Adrenal gland (tissue), 12 donors: ENCODE measurements around the gene GMDS. TPM values are rescaled to one million over a fixed set of nuclear protein-coding genes. Genes with fewer than 3 reads are reported as not detected.

Experiments used
- DNase-seq, 7 donors: peaks; one replicate each; pipeline ENCODE4 v3.0.0-alpha.2; 2019 to 2020
- H3K27ac ChIP-seq, 5 donors: fragments of 200-600 bp; sonication (generic) in 4 of 5; 1 replicate in 3 of 5; 2 replicates in 2 of 5; pipeline versions ENCODE4 v1.5.1 to v1.8.0; 2016 to 2020; ENCODE audit warnings: mild to moderate bottlenecking in 1 of 5
- H3K27me3 ChIP-seq: fragments of 200-600 bp; 2 replicates; pipeline ENCODE4 v1.8.0; 2021
- H3K36me3 ChIP-seq, 2 donors: fragments of 200-600 bp; replicated peaks in 1 of 2; 1 replicate in 1 of 2; 2 replicates in 1 of 2; pipeline versions ENCODE4 v1.5.1 to v1.8.0; 2018 to 2022
- H3K4me1 ChIP-seq, 2 donors: fragments of 200-600 bp; replicated peaks in 1 of 2; 1 replicate in 1 of 2; 2 replicates in 1 of 2; pipeline versions ENCODE4 v1.5.1 to v1.8.0; 2018 to 2021
- H3K4me3 ChIP-seq, 4 donors: fragments of 200-600 bp; sonication (generic) in 3 of 4; one replicate each; pipeline ENCODE4 v1.5.1; 2016 to 2018
- H3K9me3 ChIP-seq, 3 donors: fragments of 200-600 bp; sonication (generic) in 1 of 3; replicated peaks in 1 of 3; 1 replicate in 2 of 3; 2 replicates in 1 of 3; pipeline versions ENCODE4 v1.5.1 to v1.8.0; 2016 to 2021
- CTCF ChIP-seq, 6 experiments: fragments of 450-650 bp in 4 of 6; fragments of 200-600 bp in 2 of 6; sonication (generic) in 1 of 6; IDR thresholded peaks; 1 replicate in 5 of 6; 2 replicates in 1 of 6; pipeline versions ENCODE4 v1.5.1 to v1.8.0; 2016 to 2021; ENCODE audit warnings: antibody characterized with exemption in 6 of 6, mild to moderate bottlenecking in 2 of 6, moderate library complexity in 1 of 6
- POLR2A ChIP-seq, 2 donors: fragments of 450-650 bp; IDR thresholded peaks; one replicate each; pipeline ENCODE4 v1.6.1; 2017; ENCODE audit warnings: antibody characterized with exemption in 2 of 2, mild to moderate bottlenecking in 2 of 2, moderate library complexity in 1 of 2
- WGBS, 4 donors: extraction: QIAGEN DNeasy Blood & Tissue Kit in 2 of 4; methylation state at CpG; one replicate each; pipeline versions ENCODE4 v1.1.5 to v1.1.7; 2013 to 2017; 5-methylcytosine and 5-hydroxymethylcytosine counted together
- intact Hi-C, 2 donors: fragments of 100-400 bp; cut with DNase I; formaldehyde crosslinking; loops; one replicate each; pipeline versions ENCODE4 v1.14.1 to v1.15.0; 2022 to 2023
- polyA plus RNA-seq, 3 donors: library from polyadenylated mRNA; stranded (reverse); fragments of 200-250 nt in 2 of 3; fragments of 350-450 nt in 1 of 3; fragmentation: Illumina TruSeq in 1 of 3; extraction: RNeasy Lipid Tissue Mini Kit (QIAGEN cat#74804) in 1 of 3; gene quantifications; one replicate each; pipeline ENCODE4 v1.2.3, GENCODE V29; 2013 to 2014
- total RNA-seq, 9 donors: library from RNA; depleted of rRNA in 4 of 9; stranded (reverse); fragments of >200 nt in 4 of 9; fragments of 120-200 nt in 1 of 9; fragmentation: NEBNext Ultra II Directional in 1 of 9; extraction: Animal tissue kit (Norgen Biotek cat#: 25700) in 1 of 9; gene quantifications; one replicate each; pipeline versions ENCODE4 v1.1.0 to v1.2.4, GENCODE V29; 2013 to 2023
- donor health status: healthy with polysubstance abuse.
- donor health status: Bipolar disorder and iron deficiency.
- donor health status: DM: yes; HTN: yes; CAD: no.
- donor health status: DM: no; HTN: no; CAD: no.
- donor health status: DM: no; HTN: no; CAD: no.
- donor health status: DM: yes; HTN: yes; CAD: no.

Gene GMDS
- total and polyA plus RNA-seq, 12 donors: 8.5 to 39.2 (median 15.2) TPM

- Histone ChIP-seq H3K27ac (no peak overlapping the region), H3K27me3 (no peaks in the 10 kb centered on the region), H3K4me1 (no peaks in the 10 kb centered on the region), H3K4me3 (no peak overlapping the region), H3K9me3 (no peaks in the 10 kb centered on the region), H3K36me3 (no peaks in the 10 kb centered on the region)
- TF ChIP-seq CTCF (IDR thresholded peaks at IDR 0.05) (no peak), POLR2A (IDR thresholded peaks at IDR 0.05) (no peak)
- DNase-seq: no peak
- intact Hi-C loops: no loop called here
These were observed 76.9 kb downstream of the GMDS start for GRCh38 chr6:2168480-2168879.

- H3K36me3 ChIP-seq: no peaks in the 10 kb centered on the region
- H3K4me1 ChIP-seq: no peaks in the 10 kb centered on the region
- 25 to 37% (median 33%) methylated on average over 1 of the region's 1 CpG for WGBS, 4 donors
- intact Hi-C loops: no loop called here
- no peaks in the 10 kb centered on the region for H3K27me3 ChIP-seq
- no peaks in the 10 kb centered on the region for H3K9me3 ChIP-seq
- no peak overlapping the region for H3K4me3 ChIP-seq
- no peak overlapping the region for H3K27ac ChIP-seq
- no peak for TF ChIP-seq CTCF (IDR thresholded peaks at IDR 0.05)
- DNase-seq: no peak
These were observed 78.7 kb downstream of the GMDS start for GRCh38 chr6:2166717-2167116.

- no peak for DNase-seq
- WGBS, 4 donors: 97 to 100% (median 100%) methylated on average over 1 of the region's 1 CpG
- H3K36me3 ChIP-seq: no peaks in the 10 kb centered on the region
- intact Hi-C loops: no loop called here
- no peaks in the 10 kb centered on the region for H3K4me1 ChIP-seq
- H3K27ac ChIP-seq: no peak overlapping the region
- no peaks in the 10 kb centered on the region for H3K9me3 ChIP-seq
- no peaks in the 10 kb centered on the region for H3K27me3 ChIP-seq
- H3K4me3 ChIP-seq: no peak overlapping the region
- TF ChIP-seq CTCF (IDR thresholded peaks at IDR 0.05): no peak
- no peak for TF ChIP-seq POLR2A (IDR thresholded peaks at IDR 0.05)
These were observed 80.1 kb downstream of the GMDS start for GRCh38 chr6:2165286-2165685.

GRCh38 chr6:2164481-2164880 lies 80.9 kb downstream of the GMDS start:
- 92 to 100% (median 98%) methylated on average over 2 of the region's 2 CpGs for WGBS, 4 donors
- Histone ChIP-seq H3K4me3 (no peak overlapping the region), H3K27me3 (no peaks in the 10 kb centered on the region), H3K27ac (no peak overlapping the region), H3K4me1 (no peaks in the 10 kb centered on the region), H3K36me3 (no peaks in the 10 kb centered on the region), H3K9me3 (no peaks in the 10 kb centered on the region)
- TF ChIP-seq CTCF (IDR thresholded peaks at IDR 0.05): no peak
- no peak for TF ChIP-seq POLR2A (IDR thresholded peaks at IDR 0.05)
- intact Hi-C loops: no loop called here
- no peak for DNase-seq
